ENCODE measurements around the gene ALPK1.

ALPK1 gene

GRCh38 chr4:112448306-112449132, 151.3 kb downstream of the ALPK1 start:
- DNase-seq (ENCODE audit: extremely low read depth, low read depth): no peak
- TF ChIP-seq CTCF (IDR thresholded peaks at IDR 0.05; ENCODE audit: low read depth, low read length): no peak

DNA sequence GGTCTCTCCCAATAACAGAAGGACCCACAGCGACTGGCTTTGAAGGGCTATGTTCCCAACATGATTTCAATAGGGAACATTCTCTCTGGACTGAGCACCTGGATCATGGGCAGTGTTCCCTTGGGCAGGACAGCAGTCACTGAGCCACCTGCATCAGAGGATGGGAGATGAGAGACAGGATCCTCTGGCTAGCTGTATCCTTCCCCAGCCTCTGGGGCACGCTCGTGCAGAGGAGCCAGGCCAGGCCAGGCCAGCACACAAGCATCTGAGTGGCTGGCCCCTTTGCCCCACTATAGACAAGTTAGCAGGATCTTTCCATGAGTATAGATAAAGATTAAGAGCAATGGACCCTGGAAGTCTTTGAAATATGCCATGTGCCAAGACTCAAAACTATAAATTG, 152.5 kb downstream of the ALPK1 start:
- no peak for DNase-seq (ENCODE audit: extremely low read depth, low read depth)
- TF ChIP-seq CTCF (IDR thresholded peaks at IDR 0.05; ENCODE audit: low read depth, low read length): no peak

DNA sequence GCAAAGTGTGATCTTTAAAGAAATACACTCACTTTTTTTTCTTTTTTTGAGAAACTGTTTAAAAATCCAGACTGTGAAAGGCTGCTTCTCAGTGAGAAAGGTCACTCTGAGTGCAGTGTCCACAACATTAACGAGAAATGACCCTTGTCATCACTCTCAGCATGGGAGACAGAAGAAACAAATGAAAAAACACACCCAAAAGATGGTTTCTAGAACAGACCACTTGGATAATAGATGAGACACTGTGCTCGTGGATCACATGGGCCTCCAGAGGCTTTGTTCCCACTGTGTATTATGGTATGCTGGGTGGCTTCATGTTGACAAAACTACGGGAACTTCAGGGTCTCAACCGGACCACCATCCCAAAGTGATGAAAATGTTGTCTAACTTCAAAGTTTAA, 153.9 kb downstream of the ALPK1 start:
- no peak for TF ChIP-seq CTCF (IDR thresholded peaks at IDR 0.05; ENCODE audit: low read depth, low read length)
- no peak for DNase-seq (ENCODE audit: extremely low read depth, low read depth)

DNA sequence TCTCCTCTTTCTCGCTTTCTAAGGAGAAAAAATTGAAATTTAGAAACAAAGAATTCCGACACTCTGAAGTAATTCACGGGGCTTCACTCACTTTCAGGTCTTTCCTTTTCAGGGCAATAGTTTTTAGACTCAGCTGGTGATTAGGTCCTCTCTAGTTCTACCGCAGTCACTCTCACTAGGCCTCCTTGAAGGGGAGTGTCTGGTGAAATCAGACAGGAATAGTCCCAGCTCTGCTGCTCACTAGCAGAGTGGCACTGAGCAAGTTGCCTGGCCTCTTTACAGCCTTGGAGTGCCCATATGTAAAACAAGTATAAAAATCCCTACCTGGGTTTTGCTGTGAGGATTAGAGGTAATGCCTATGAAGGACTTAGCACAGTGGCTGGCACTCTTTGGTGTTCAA, 154.7 kb downstream of the ALPK1 start:
- TF ChIP-seq CTCF (IDR thresholded peaks at IDR 0.05; ENCODE audit: low read depth, low read length): no peak
- no peak for DNase-seq (ENCODE audit: extremely low read depth, low read depth)

- TF ChIP-seq CTCF (IDR thresholded peaks at IDR 0.05; ENCODE audit: low read depth, low read length): no peak
- DNase-seq (ENCODE audit: extremely low read depth, low read depth): no peak
These were observed 156.2 kb downstream of the ALPK1 start for GRCh38 chr4:112453321-112453720.

- no peak for DNase-seq (ENCODE audit: extremely low read depth, low read depth)
- TF ChIP-seq CTCF (IDR thresholded peaks at IDR 0.05; ENCODE audit: low read depth, low read length): no peak
These were observed 175.1 kb downstream of the ALPK1 start for GRCh38 chr4:112472318-112472717.

GRCh38 chr4:112473985-112474384, 176.8 kb downstream of the ALPK1 start:
- no peak for TF ChIP-seq CTCF (IDR thresholded peaks at IDR 0.05; ENCODE audit: low read depth, low read length)
- no peak for DNase-seq (ENCODE audit: extremely low read depth, low read depth)

All from AG09319 (cell line).